Hepatocyte (in vitro differentiated cells): ENCODE results near the gene REV3L.

Experiments used
- CTCF ChIP-seq: fragments of 200-600 bp; sonication (generic); IDR thresholded peaks from 2 replicates; pipeline ENCODE4 v1.5.1; 2016; ENCODE audit warnings: antibody characterized with exemption, mild to moderate bottlenecking; ENCODE audit not compliant: poor library complexity
- EZH2 ChIP-seq: fragments of 200-600 bp; sonication (generic); IDR thresholded peaks from 2 replicates; pipeline ENCODE4 v1.6.1; 2016; ENCODE audit warnings: antibody characterized with exemption, mild to moderate bottlenecking, borderline replicate concordance
- EZH2phosphoT487 ChIP-seq: fragments of 200-600 bp; sonication (generic); IDR thresholded peaks from one replicate; pipeline ENCODE4 v1.6.1; 2018; ENCODE audit warnings: antibody characterized with exemption, mild to moderate bottlenecking, low read depth, moderate library complexity; ENCODE audit not compliant: unreplicated experiment, severe bottlenecking

GRCh38 chr6:111502154-111502553 lies 19.1 kb upstream of the REV3L start:
- TF ChIP-seq CTCF = no peak
- TF ChIP-seq EZH2 = no peak
- TF ChIP-seq EZH2phosphoT487 = no peak
